Stimulated activated CD4-positive, alpha-beta T cell treated with anti-CD3 and anti-CD28 coated beads, Interleukin-4, amount 100 ng/mL, for 1 hour (primary cell): ENCODE results near the gene PTPRS.
A peak's percentile ranks its signal among the peaks of the same experiment; 100 is the strongest.
"Not testable (repeated sequence)": the region's sequence is repeated elsewhere in the genome, so short reads cannot be mapped to it uniquely, and the experiment has no call there.

Experiments used
- DNase-seq: peaks from one replicate; pipeline ENCODE4 v3.0.0-alpha.2; 2020

PTPRS gene

GRCh38 chr19:5340637-5341447 is at the start of gene PTPRS:
Gene PTPRS (minus strand): TSS chr19:5340812. CDS start chr19:5286140, 54,672 bp downstream.
- peak; percentile 64 for DNase-seq

- DNase-seq = no peak
Measured at GRCh38 chr19:5389353-5389752, 48.7 kb upstream of the PTPRS start.

GRCh38 chr19:5387472-5387871 is 46.9 kb upstream of the PTPRS start:
- DNase-seq = no peak

- no peak for DNase-seq
Measured at GRCh38 chr19:5386841-5387240, 46.2 kb upstream of the PTPRS start.

GRCh38 chr19:5381197-5381596 is 40.6 kb upstream of the PTPRS start:
- not testable (repeated sequence) for DNase-seq

GRCh38 chr19:5380215-5380919 is 39.8 kb upstream of the PTPRS start:
- DNase-seq = no peak

GRCh38 chr19:5376928-5377327 is 36.3 kb upstream of the PTPRS start:
- no peak for DNase-seq

GRCh38 chr19:5372572-5373200 is 32.1 kb upstream of the PTPRS start:
- DNase-seq = no peak

- DNase-seq = peak; percentile 50
Measured at GRCh38 chr19:5369962-5370367, 29.4 kb upstream of the PTPRS start.

GRCh38 chr19:5369304-5369703 is 28.7 kb upstream of the PTPRS start:
- DNase-seq = no peak

GRCh38 chr19:5367530-5368133 is 27.0 kb upstream of the PTPRS start:
- no peak for DNase-seq

- no peak for DNase-seq
Measured at GRCh38 chr19:5365905-5366304, 25.3 kb upstream of the PTPRS start.

- no peak for DNase-seq
Measured at GRCh38 chr19:5364674-5365073, 24.1 kb upstream of the PTPRS start.

- DNase-seq = not testable (repeated sequence)
Measured at GRCh38 chr19:5361839-5362238, 21.2 kb upstream of the PTPRS start.

- no peak for DNase-seq
Measured at GRCh38 chr19:5361407-5361806, 20.8 kb upstream of the PTPRS start.

GRCh38 chr19:5360003-5360780 is 19.6 kb upstream of the PTPRS start:
- no peak for DNase-seq

- no peak for DNase-seq
Measured at GRCh38 chr19:5358173-5358800, 17.7 kb upstream of the PTPRS start.

- no peak for DNase-seq
Measured at GRCh38 chr19:5357584-5357983, 17.0 kb upstream of the PTPRS start.

GRCh38 chr19:5356918-5357317 is 16.3 kb upstream of the PTPRS start:
- DNase-seq = no peak

- DNase-seq = no peak
Measured at GRCh38 chr19:5356428-5356827, 15.8 kb upstream of the PTPRS start.

- no peak for DNase-seq
Measured at GRCh38 chr19:5355693-5356092, 15.1 kb upstream of the PTPRS start.

- DNase-seq = no peak
Measured at GRCh38 chr19:5355076-5355475, 14.5 kb upstream of the PTPRS start.
